ENCODE measurements around the gene LRSAM1.
A peak's percentile ranks its signal among the peaks of the same experiment; 100 is the strongest.

LRSAM1 gene

DNA sequence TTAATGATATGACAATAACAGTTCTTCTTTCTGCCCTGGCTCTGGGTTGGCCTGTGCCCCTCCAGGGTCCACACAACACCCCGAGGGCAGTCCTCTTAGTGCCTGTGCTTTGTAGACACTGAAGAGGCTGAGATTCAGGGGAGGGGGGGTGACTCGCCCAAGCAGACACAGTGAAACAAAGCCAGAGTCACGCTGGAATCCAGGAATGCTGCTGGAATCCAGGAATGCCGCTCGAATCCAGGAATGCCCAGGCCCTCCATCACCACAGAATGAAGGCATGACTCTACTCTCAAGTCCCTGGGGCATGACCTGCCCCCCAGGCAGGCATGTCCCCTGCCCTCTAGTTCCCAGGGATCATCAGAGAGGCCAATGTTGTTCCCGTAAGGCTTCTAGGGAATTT lies 73.1 kb downstream of the LRSAM1 start:
- Mint-ChIP-seq H3K4me3 (no peak overlapping the region), H3K27me3 (ENCODE audit: low read depth, poor library complexity) (no peaks in the 10 kb centered on the region), H3K9me3 (peaks cover 40% of the 10 kb centered on the region), H3K36me3 (ENCODE audit: low read depth) (peaks cover 57% of the 10 kb centered on the region), H3K27ac (no peak overlapping the region), H3K4me1 (peaks cover 34% of the 10 kb centered on the region)
- TF ChIP-seq, protein P1, sequence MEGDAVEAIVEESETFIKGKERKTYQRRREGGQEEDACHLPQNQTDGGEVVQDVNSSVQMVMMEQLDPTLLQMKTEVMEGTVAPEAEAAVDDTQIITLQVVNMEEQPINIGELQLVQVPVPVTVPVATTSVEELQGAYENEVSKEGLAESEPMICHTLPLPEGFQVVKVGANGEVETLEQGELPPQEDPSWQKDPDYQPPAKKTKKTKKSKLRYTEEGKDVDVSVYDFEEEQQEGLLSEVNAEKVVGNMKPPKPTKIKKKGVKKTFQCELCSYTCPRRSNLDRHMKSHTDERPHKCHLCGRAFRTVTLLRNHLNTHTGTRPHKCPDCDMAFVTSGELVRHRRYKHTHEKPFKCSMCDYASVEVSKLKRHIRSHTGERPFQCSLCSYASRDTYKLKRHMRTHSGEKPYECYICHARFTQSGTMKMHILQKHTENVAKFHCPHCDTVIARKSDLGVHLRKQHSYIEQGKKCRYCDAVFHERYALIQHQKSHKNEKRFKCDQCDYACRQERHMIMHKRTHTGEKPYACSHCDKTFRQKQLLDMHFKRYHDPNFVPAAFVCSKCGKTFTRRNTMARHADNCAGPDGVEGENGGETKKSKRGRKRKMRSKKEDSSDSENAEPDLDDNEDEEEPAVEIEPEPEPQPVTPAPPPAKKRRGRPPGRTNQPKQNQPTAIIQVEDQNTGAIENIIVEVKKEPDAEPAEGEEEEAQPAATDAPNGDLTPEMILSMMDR (IDR thresholded peaks at IDR 0.05), result no peak
- DNase-seq, result no peak

DNA sequence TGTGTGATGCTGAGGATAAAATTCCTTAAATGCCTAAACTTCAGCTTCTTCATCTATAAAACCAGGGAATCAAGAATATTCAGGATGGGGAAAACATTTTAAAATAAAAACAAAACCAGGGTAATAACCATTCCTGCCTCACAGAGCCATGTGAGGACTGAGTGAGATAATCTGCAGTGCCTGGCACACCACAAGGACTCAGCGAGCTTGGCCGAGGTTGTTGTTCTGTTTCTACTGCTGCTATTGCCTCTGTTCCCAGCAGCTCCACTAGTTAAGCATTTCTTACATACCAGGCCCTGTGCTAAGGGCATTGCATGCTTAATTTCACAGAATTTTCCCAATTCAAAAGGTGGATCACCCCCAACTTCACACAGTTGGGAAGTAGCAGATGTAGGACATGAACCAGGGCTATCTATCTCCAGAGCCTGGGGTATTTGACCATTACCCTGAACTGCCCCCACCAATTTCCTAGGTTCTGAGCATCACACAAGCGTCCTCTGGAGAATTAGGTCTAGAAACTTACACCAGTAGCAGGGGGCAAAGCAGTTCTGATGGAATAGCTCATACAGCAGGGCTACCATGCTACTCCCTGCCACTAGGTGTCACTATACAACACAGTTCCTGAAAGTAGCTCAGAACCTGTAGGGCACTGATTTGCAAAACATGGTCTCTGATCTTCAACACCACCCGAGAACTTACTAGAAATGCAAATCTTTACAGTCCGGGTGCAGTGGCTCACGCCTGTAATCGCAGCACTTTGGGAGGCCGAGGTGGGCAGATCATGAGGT lies 74.3 kb downstream of the LRSAM1 start:
- H3K27me3 Mint-ChIP-seq (ENCODE audit: low read depth, poor library complexity), result no peaks in the 10 kb centered on the region
- no peak overlapping the region for H3K27ac Mint-ChIP-seq
- peaks cover 37% of the 10 kb centered on the region for H3K4me1 Mint-ChIP-seq
- TF ChIP-seq, protein P1 (IDR thresholded peaks at IDR 0.05), result peak; percentile 24
- peaks cover 56% of the 10 kb centered on the region for H3K36me3 Mint-ChIP-seq (ENCODE audit: low read depth)
- DNase-seq, result no peak
- no peak overlapping the region for H3K4me3 Mint-ChIP-seq
- peaks cover 40% of the 10 kb centered on the region for H3K9me3 Mint-ChIP-seq

DNA sequence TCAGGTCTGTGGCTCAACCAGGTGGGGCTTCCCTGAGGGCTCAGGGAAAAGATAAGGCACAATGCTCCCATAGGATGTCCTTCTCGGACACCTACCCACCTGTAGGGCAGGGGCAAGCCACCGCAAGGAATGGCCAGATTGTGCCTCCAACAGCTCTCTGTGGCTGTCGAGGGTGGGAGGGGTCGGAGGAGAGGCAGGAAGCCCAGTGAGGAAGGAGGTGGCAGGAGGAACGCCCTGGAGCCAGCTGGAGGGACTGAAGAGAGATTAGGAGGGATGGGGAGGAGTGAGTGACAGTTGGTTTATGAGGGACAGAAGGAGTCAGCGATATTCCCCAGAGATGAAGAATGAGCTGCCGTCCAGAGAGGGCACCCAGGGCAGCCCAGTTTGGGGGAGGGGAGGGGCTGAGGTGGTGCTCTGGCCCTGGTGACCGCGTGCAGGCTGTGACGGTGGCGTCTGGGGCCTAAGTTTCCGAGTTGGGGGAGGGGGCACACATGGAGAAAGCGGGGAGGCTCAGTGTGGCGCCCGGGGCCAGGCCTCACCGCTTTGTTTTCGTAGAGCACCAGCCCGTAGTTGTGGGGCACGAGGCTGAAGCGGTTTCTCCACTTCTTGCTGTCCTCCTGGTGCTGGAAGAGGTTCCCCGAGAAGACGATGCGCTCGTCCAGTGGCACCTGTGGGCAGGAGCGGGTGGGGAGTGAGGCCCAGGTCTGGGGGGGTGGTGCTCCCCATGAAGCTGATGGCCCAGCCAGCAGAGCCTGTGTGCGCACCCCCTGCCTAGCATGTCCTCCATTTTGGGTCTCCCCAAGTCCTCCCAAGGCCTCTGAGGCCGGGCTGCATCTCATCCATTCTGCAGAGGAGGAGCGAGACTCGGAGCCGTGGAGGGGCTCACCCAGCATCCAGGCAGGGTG lies 75.6 kb downstream of the LRSAM1 start:
- peaks cover 61% of the 10 kb centered on the region for H3K36me3 Mint-ChIP-seq (ENCODE audit: low read depth)
- H3K27me3 Mint-ChIP-seq (ENCODE audit: low read depth, poor library complexity), result no peaks in the 10 kb centered on the region
- peaks cover 35% of the 10 kb centered on the region for H3K4me1 Mint-ChIP-seq
- H3K27ac Mint-ChIP-seq, result no peak overlapping the region
- TF ChIP-seq, protein P1 (IDR thresholded peaks at IDR 0.05), result no peak
- DNase-seq, result no peak
- peaks cover 40% of the 10 kb centered on the region for H3K9me3 Mint-ChIP-seq
- no peak overlapping the region for H3K4me3 Mint-ChIP-seq

DNA sequence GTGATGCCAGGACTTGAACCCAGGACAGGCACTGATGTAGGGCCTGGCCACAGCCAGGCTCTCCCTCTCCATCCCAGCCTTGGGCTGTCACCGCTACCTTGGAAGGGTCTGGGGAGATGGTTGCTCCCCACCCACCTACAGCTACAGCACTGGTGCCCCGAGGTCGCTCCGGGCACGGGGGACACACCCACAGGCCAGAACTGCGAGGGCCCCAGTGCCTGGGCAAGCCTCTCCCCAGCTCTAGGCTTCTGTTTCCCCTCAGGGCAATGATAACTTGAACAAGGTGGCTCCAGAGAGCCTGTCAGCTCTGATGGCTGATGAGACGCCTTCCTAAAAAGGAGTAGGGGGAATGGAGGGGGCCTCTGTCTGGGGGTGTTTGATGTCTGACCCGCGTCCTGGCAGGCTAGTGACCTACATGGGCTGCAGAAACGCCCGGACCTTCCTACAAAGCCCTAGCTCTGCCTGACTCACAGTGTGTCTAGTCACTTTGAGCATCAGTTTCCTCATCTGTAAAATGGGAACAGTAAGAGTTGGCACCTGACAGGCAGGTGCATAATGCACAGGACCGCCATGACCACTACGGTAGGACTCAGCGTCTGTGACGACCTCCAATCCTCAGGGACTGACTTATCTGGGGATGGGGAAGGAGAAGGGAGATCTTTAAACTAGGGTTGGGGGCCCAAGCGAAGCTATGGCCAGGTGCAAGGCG lies 76.4 kb downstream of the LRSAM1 start:
- H3K27me3 Mint-ChIP-seq (ENCODE audit: low read depth, poor library complexity), result no peaks in the 10 kb centered on the region
- H3K4me1 Mint-ChIP-seq, result peaks cover 34% of the 10 kb centered on the region
- H3K9me3 Mint-ChIP-seq, result peaks cover 39% of the 10 kb centered on the region
- DNase-seq, result no peak
- TF ChIP-seq, protein P1 (IDR thresholded peaks at IDR 0.05), result no peak
- no peak overlapping the region for H3K27ac Mint-ChIP-seq
- no peak overlapping the region for H3K4me3 Mint-ChIP-seq
- H3K36me3 Mint-ChIP-seq (ENCODE audit: low read depth), result peaks cover 59% of the 10 kb centered on the region

DNA sequence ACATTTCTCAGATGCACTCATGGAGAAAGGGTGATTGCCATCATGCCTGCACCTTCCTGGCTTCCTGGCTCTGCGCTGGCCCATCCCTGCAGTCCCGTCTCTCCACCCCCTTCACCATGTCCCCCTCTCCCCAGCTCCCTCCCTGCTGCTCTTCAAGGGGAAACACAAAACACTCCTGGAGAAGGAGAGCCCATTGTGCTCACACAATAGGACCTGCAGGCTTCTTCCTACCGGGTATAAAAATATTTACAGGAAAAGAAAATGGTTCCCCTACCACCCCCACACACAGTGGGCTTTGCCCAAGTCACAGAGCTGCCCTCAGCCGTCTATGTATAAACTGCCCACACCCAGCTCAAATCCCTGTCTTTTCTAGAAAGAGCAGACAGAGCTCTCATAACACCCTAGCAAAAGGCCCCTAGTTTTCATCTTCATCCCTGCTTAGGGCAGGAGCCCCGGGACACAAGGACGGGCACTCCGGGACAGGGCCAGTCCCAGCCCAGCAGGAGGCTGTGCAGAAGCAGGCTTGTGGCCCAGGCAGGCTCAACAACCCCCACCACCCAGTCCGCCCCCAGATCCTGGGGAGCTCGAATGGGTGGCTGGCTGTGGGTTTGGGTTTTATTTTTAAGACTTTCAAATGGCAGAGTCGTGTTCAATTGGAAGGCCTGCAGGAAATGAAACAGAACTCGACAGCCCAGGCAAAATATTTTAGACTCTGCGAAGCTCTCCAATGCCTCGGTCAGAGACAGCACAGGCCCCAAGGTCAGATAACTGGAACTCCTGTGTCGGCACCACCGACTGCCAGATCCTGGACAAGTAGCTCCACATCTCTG lies 77.3 kb downstream of the LRSAM1 start:
- DNase-seq, result no peak
- Mint-ChIP-seq H3K27me3 (ENCODE audit: low read depth, poor library complexity) (no peaks in the 10 kb centered on the region), H3K9me3 (peaks cover 30% of the 10 kb centered on the region), H3K4me1 (peaks cover 32% of the 10 kb centered on the region), H3K4me3 (no peak overlapping the region), H3K36me3 (ENCODE audit: low read depth) (peaks cover 50% of the 10 kb centered on the region), H3K27ac (peak overlapping the region; percentile 87)
- TF ChIP-seq, protein P1 (IDR thresholded peaks at IDR 0.05), result no peak
